Measurements from ENCODE around the gene CYB5R2.

CYB5R2 gene

DNA sequence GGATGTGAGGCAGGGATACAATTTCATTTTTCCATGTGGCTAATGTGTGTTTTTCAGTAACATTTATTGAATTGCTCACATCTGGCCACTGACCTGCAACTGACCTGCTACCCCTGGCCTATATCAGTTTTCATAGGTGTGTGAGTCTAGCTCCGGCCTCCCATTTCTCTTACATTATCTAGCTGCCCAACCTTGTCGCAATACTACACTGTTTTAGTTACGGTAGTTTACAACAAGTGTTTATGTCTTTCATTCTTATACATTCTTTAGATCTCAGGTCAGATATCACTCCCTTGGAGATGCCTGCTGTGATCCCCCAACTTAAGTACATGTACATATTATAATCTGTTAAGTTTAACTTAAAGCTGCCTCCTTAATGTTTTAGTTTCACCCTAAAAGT lies 2.3 kb upstream of the CYB5R2 start:
- TF ChIP-seq, protein P1, sequence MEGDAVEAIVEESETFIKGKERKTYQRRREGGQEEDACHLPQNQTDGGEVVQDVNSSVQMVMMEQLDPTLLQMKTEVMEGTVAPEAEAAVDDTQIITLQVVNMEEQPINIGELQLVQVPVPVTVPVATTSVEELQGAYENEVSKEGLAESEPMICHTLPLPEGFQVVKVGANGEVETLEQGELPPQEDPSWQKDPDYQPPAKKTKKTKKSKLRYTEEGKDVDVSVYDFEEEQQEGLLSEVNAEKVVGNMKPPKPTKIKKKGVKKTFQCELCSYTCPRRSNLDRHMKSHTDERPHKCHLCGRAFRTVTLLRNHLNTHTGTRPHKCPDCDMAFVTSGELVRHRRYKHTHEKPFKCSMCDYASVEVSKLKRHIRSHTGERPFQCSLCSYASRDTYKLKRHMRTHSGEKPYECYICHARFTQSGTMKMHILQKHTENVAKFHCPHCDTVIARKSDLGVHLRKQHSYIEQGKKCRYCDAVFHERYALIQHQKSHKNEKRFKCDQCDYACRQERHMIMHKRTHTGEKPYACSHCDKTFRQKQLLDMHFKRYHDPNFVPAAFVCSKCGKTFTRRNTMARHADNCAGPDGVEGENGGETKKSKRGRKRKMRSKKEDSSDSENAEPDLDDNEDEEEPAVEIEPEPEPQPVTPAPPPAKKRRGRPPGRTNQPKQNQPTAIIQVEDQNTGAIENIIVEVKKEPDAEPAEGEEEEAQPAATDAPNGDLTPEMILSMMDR (IDR thresholded peaks at IDR 0.05; ENCODE audit: insufficient read depth, low read length, poor library complexity, severe bottlenecking) = no peak
- DNase-seq (ENCODE audit: extremely low read depth, insufficient read length) = no peak
- H3K27me3 ChIP-seq (replicated peaks; ENCODE audit: control insufficient read depth, insufficient read depth, low read length) = no peaks in the 10 kb centered on the region
- no peaks in the 10 kb centered on the region for H3K36me3 ChIP-seq (ENCODE audit: control insufficient read depth, insufficient read depth, low read length)
- H3K4me3 ChIP-seq (replicated peaks; ENCODE audit: low read depth, low read length) = no peak overlapping the region

DNA sequence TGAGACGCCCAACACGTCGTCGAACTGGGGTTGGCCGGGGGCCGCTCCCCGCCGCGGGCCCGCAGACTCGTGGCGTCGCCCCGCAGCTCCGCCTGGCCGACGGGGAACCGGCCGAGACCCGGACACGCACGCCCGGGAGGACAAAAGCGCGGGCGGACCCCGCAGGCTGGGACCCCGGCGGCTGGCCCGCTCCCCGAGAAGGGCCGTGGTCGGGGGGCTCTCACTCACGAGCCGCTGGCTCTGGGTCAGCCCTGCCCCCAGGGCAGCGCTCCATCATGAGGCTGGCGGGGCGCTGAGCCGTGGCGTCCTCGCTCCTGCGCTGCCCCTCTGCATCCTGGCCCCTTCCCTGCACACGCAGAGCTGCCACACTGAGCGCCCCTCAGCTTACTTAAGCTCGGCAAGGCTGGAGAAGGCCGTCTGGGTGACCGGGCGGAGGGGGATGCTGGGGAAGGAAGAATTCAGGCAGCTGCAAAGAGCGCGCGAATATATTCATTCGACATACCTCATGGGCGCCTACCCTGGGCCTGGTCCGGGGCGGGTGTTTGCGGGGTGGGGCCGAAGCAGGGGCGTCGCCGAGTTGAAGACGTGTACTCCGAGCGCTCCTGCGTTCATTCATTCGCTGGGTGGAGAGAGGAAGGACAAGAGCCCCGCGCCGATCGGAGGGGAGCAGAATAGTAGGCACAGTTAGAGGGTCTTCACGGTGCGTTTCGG lies 579 bp upstream of the CYB5R2 start:
- peak overlapping the region; percentile 58 for H3K4me3 ChIP-seq (replicated peaks; ENCODE audit: low read depth, low read length)
- H3K36me3 ChIP-seq (ENCODE audit: control insufficient read depth, insufficient read depth, low read length) = no peaks in the 10 kb centered on the region; the same call in 1 of the 2 replicates
- peak; percentile 35 for DNase-seq (ENCODE audit: extremely low read depth, insufficient read length)
- H3K27me3 ChIP-seq (replicated peaks; ENCODE audit: control insufficient read depth, insufficient read depth, low read length) = no peaks in the 10 kb centered on the region
- TF ChIP-seq, protein P1 (IDR thresholded peaks at IDR 0.05; ENCODE audit: insufficient read depth, low read length, poor library complexity, severe bottlenecking) = no peak

DNA sequence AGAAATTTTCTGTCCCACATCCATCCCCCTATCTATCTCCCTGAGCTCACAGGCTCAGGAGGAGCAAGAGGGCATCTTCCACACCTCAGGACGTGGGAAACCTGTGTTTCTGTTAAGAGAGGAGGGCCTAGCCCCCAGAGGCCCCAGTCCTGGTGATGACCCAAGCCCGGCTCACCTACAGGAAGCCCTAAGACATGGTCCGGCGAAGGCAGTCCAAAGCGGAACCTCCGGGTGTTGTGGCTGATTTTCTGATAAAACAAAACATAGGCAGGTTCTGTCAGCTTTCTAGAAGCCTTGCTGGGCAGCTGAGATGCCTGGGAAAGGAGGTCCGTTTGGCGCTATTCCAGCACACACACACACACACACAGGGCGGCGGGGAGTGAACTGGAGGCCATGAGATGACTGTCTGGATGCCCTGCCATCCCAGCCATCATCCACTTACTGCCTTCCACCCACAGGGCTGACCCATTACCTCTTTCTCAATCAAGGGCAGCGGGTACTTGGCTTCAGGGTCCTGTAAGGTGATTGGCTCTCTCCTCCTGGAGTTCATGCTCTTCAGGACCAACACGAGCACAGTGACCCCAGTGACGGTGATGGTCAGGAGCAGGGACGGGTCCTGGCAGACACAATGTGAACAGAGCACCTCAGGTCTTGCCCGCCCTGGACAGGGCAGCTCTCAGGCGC lies 882 bp downstream of the CYB5R2 start:
- peak overlapping the region; percentile 23 for H3K4me3 ChIP-seq (replicated peaks; ENCODE audit: low read depth, low read length)
- H3K36me3 ChIP-seq (ENCODE audit: control insufficient read depth, insufficient read depth, low read length) = peaks cover 10% of the 10 kb centered on the region
- no peak for DNase-seq (ENCODE audit: extremely low read depth, insufficient read length)
- no peaks in the 10 kb centered on the region for H3K27me3 ChIP-seq (replicated peaks; ENCODE audit: control insufficient read depth, insufficient read depth, low read length)
- TF ChIP-seq, protein P1 (IDR thresholded peaks at IDR 0.05; ENCODE audit: insufficient read depth, low read length, poor library complexity, severe bottlenecking) = no peak

DNA sequence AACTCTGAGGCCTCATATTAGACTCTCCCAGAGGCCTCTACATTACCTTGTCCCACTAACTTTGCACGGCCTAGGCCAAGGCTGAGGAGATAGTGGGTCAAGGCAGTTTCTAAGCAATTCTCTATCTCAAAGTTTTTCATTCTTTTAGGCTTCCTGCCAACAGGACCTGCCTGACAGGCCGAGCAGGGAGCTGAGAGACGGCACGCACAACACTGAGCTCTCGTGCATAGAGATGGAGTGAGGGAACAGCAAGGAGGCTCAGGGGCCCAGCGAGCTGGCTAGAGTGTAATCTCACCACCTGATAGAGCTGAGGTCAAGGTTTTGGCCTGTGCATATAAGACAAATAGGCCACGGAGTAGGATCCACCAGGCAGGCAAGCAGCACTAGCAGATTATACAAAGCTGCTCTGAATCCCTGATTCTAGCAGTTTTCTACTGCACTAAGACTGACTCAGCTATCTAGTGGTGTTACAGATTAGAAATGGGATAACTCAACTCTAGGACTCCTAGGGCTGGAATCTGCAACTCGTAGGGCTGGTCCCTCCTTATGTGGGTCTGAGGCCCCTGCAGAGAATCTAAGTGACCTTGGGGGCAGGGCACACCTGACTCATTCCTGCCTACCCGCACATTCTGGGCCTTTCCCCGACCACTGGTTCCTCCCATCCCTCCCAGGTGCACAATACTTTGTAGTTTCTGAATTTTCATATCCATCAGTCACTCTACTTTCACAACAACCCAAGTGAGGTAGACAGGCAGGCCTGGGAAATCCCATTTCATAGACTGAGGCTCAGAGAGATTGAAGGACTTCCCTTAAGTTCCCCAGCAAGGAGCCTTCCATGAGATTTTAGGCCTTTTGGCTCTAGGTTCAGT lies 1.7 kb downstream of the CYB5R2 start:
- Histone ChIP-seq H3K4me3 (replicated peaks; ENCODE audit: low read depth, low read length) (no peak overlapping the region; the same call in 1 of the 2 replicates), H3K36me3 (ENCODE audit: control insufficient read depth, insufficient read depth, low read length) (peaks cover 11% of the 10 kb centered on the region), H3K27me3 (replicated peaks; ENCODE audit: control insufficient read depth, insufficient read depth, low read length) (no peaks in the 10 kb centered on the region)
- TF ChIP-seq, protein P1 (IDR thresholded peaks at IDR 0.05; ENCODE audit: insufficient read depth, low read length, poor library complexity, severe bottlenecking) = no peak
- DNase-seq (ENCODE audit: extremely low read depth, insufficient read length) = peak; percentile 71

DNA sequence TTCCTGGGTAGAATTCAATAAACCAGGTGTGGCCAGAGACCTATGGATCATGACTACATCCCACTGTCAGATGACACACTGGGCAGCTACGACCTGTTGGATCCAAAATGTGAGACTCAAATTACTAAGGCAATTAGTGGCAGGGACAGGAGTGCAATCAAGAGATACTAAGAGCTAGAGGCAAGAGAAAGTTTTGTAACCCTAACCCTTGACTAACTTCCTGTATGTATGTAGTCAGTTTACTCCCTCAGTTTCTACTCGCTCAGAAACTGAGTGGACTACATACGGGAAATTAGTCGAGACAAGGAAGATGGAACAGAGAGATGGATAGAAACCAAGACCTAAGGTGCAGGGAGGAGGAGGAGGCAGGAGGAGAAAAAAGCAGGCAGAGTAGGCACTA lies 2.7 kb downstream of the CYB5R2 start:
- TF ChIP-seq, protein P1 (IDR thresholded peaks at IDR 0.05; ENCODE audit: insufficient read depth, low read length, poor library complexity, severe bottlenecking) = no peak
- Histone ChIP-seq H3K36me3 (ENCODE audit: control insufficient read depth, insufficient read depth, low read length) (peaks cover 19% of the 10 kb centered on the region), H3K4me3 (replicated peaks; ENCODE audit: low read depth, low read length) (no peak overlapping the region), H3K27me3 (replicated peaks; ENCODE audit: control insufficient read depth, insufficient read depth, low read length) (no peaks in the 10 kb centered on the region)
- no peak for DNase-seq (ENCODE audit: extremely low read depth, insufficient read length)

Data from GM06990 (cell line).